Esophagus muscularis mucosa (tissue), 2 donors: ENCODE data around the gene KDM6A.
"Not testable (repeated sequence)": the region's sequence is repeated elsewhere in the genome, so short reads cannot be mapped to it uniquely, and the experiment has no call there.

Experiments
- POLR2A ChIP-seq: fragments of 450-650 bp; IDR thresholded peaks from one replicate; pipeline ENCODE4 v1.6.1; 2017; ENCODE audit warnings: antibody characterized with exemption, moderate library complexity, mild to moderate bottlenecking, low read depth
- POLR2AphosphoS5 ChIP-seq, 2 donors: sonication (generic); formaldehyde crosslinking; IDR thresholded peaks; one replicate each; pipeline ENCODE4 v1.6.1; 2017; ENCODE audit warnings: antibody characterized with exemption in 2 of 2

DNA sequence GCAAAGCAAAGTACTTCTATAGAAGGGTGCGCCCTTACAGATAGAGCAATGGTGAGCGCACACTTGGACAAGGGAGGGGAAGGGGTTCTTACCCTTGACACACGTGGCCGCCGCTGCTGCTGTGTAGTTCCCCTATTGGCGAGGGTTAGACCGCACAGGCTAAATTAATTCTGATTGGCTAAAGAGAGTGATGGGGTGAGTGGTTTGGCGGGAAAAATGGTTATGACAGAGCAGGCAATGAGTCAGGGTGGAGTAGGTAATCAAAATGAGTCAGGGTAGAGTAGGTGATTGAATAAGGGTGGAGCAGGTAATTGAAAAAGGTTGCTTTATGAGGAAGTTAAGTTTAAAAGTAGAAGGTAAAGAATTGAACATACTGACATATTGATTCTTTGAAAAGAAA is 126.2 kb downstream of the KDM6A start:
- not testable (repeated sequence) for TF ChIP-seq POLR2A; POLR2AphosphoS5 (IDR thresholded peaks at IDR 0.05)
